ENCODE results near the gene BMAL1.

DNA sequence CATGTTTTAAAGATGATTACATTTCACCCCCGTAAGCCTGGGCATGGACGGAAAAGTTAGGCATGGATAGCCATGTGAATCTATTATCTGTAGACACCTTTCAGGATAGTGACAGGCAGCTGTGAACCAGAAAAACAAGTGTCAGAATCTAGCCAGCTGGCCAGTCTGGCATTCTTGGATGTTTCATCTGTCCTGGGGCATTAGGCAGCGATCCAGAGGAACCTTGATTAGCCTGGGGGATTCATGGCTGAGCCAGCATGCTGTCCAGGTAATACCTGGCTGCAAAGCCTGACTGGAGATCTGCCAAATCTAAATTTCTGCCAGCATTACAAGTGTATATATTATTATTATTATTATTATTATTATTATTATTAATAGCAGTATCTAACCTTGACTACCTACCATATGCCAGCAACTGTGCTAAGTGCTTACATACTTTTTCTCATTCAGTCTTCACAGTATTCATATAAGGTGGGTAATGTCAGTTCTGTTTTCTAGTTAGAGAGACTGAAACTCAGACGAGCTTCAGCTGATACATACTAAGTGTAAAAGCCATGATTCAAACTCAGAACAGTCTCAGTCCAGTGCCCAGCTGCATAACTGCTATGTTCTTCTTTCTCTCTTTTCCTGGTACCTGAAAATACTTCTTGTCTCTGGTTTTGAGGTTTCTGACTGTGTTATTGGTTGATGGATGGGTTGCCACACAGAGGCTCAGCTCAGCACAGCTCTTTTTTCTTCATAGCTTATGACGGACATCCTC lies 12.8 kb downstream of the BMAL1 start:
- TF ChIP-seq CTCF (IDR thresholded peaks at IDR 0.05) (no peak), POLR2A (IDR thresholded peaks at IDR 0.05) (no peak)
